Measurements from ENCODE around the gene FBRS.
A peak's percentile ranks its signal among the peaks of the same experiment; 100 is the strongest.

GRCh38 chr16:30651124-30652004 is 6.9 kb upstream of the FBRS start:
- TF ChIP-seq CTCF (IDR thresholded peaks at IDR 0.05 in 4 of 5, conservative IDR thresholded peaks at IDR 0.05 in 1 of 5) (peak; percentile 34 to 72 (median 67)), POLR2A (IDR thresholded peaks at IDR 0.05) (no peak)
